ENCODE data around the gene WDR88.

GRCh38 chr19:33098055-33098534, 33.8 kb upstream of the WDR88 start:
- no peak for TF ChIP-seq CTCF (IDR thresholded peaks at IDR 0.05)
- no peak for TF ChIP-seq POLR2A (IDR thresholded peaks at IDR 0.05)
